Endothelial cell of umbilical vein (primary cell): ENCODE data around the gene WNT4. TPM values are rescaled to one million over a fixed set of nuclear protein-coding genes. Genes with fewer than 3 reads are reported as not detected.

Source experiments
- BruUV-seq: library from RNA; stranded (reverse); fragments of 400-500 nt; replicated peaks from 2 replicates; lab custom pipeline; 2021; lab: Mats Ljungman, UMichigan
- CTCF ChIA-PET: fragments of 300-600, 350-600 bp; sonication (Branson Sonifier 250); formaldehyde crosslinking; loops from one replicate; lab custom pipeline; 2021; ENCODE audit warnings: antibody characterized with exemption, inconsistent platforms; lab: Charles Lee
- POLR2A ChIA-PET: fragments of 300-600, 350-600 bp; sonication (Branson Sonifier 250); formaldehyde crosslinking; loops from one replicate; lab custom pipeline; 2021; ENCODE audit warnings: antibody characterized with exemption, inconsistent platforms; lab: Charles Lee
- DNase-seq: peaks from one replicate; pipeline ENCODE4 v3.0.0-alpha.2; 2011; ENCODE audit warnings: low read depth, low spot score
- FAIRE-seq: peaks from 2 replicates; lab custom pipeline; 2011; peaks lifted over from hg19 to GRCh38; lab: Jason Lieb, UNC
- H2AFZ ChIP-seq: 2 replicates; pipeline ENCODE4 v1.6.0; 2012; ENCODE audit warnings: low read depth, low read length, control low read depth, inconsistent platforms
- H3K27ac ChIP-seq: 2 replicates; pipeline ENCODE4 v1.5.1; 2011; ENCODE audit warnings: low read depth, mild to moderate bottlenecking, control low read depth, low read length, moderate library complexity; ENCODE audit not compliant: insufficient read depth
- H3K27me3 ChIP-seq, 2 experiments: 2 replicates each; pipeline versions ENCODE4 v1.6.0 to v1.6.1; 2011; ENCODE audit warnings: low read length in 2 of 2, mixed read lengths in 1 of 2; ENCODE audit not compliant: control insufficient read depth in 2 of 2, insufficient read depth in 2 of 2
- H3K36me3 ChIP-seq, 2 experiments: 2 replicates in 1 of 2; 3 replicates in 1 of 2; pipeline ENCODE4 v1.5.1; 2011; ENCODE audit warnings: low read length in 2 of 2, mild to moderate bottlenecking in 1 of 2, moderate library complexity in 1 of 2; ENCODE audit not compliant: control insufficient read depth in 2 of 2, insufficient read depth in 2 of 2; ENCODE audit errors: extremely low read depth in 1 of 2
- H3K4me1 ChIP-seq: 3 replicates; pipeline ENCODE4 v1.5.1; 2011; ENCODE audit warnings: mild to moderate bottlenecking, low read length; ENCODE audit not compliant: control insufficient read depth, insufficient read depth; ENCODE audit errors: extremely low read depth
- H3K4me2 ChIP-seq: 2 replicates; pipeline ENCODE4 v1.6.1; 2011; ENCODE audit warnings: low read length, control low read depth, mixed read lengths; ENCODE audit not compliant: insufficient read depth
- H3K4me3 ChIP-seq, 3 experiments: fragments of 200-600 bp in 1 of 3; sonication (generic), shearing (Covaris generic) in 1 of 3; replicated peaks in 1 of 3; 2 replicates each; pipeline ENCODE4 v1.5.1; 2011 to 2016; ENCODE audit warnings: control low read depth in 3 of 3, low read length in 3 of 3, mild to moderate bottlenecking in 2 of 3, inconsistent platforms in 1 of 3, low read depth in 1 of 3, moderate library complexity in 1 of 3; ENCODE audit not compliant: insufficient read depth in 1 of 3
- H3K79me2 ChIP-seq: 2 replicates; pipeline ENCODE4 v1.6.0; 2012; ENCODE audit warnings: low read length, inconsistent platforms; ENCODE audit not compliant: control insufficient read depth, insufficient read depth
- H3K9ac ChIP-seq: replicated peaks from 2 replicates; pipeline ENCODE3; 2011; ENCODE audit warnings: low read length, control low read depth; ENCODE audit not compliant: insufficient read depth; ENCODE audit errors: extremely low read depth
- H3K9me1 ChIP-seq: replicated peaks from 3 replicates; pipeline ENCODE4 v1.6.0; 2011; ENCODE audit warnings: mild to moderate bottlenecking, low read length; ENCODE audit not compliant: control insufficient read depth, insufficient read depth; ENCODE audit errors: extremely low read depth
- H3K9me3 ChIP-seq: replicated peaks from 2 replicates; pipeline ENCODE4 v1.5.1; 2012; ENCODE audit warnings: low read length, inconsistent platforms; ENCODE audit not compliant: control insufficient read depth, insufficient read depth
- H4K20me1 ChIP-seq: replicated peaks from 2 replicates; pipeline ENCODE3; 2011; ENCODE audit warnings: mild to moderate bottlenecking, low read length; ENCODE audit not compliant: control insufficient read depth, insufficient read depth; ENCODE audit errors: extremely low read depth
- EZH2 ChIP-seq: IDR thresholded peaks from 2 replicates; pipeline ENCODE4 v1.6.1; 2012; ENCODE audit warnings: borderline replicate concordance, low read depth, mild to moderate bottlenecking, moderate library complexity, low read length, inconsistent platforms; ENCODE audit not compliant: severe bottlenecking
- FOS ChIP-seq: IDR thresholded peaks from 2 replicates; pipeline ENCODE4 v1.6.1; 2011; ENCODE audit warnings: mild to moderate bottlenecking, low read length, moderate library complexity, borderline replicate concordance; ENCODE audit not compliant: insufficient read depth
- GATA2 ChIP-seq: IDR thresholded peaks from 2 replicates; pipeline ENCODE4 v1.7.0; 2011; ENCODE audit warnings: low read depth, mild to moderate bottlenecking, moderate library complexity, mixed read lengths, low read length; ENCODE audit not compliant: insufficient read length, insufficient read depth
- JUN ChIP-seq: IDR thresholded peaks from 2 replicates; pipeline ENCODE4 v1.6.1; 2011; ENCODE audit warnings: borderline replicate concordance, low read depth; ENCODE audit not compliant: insufficient read length, insufficient read depth
- MYC ChIP-seq: IDR thresholded peaks from one replicate; pipeline ENCODE4 v1.6.1; 2011; ENCODE audit warnings: mild to moderate bottlenecking, low read depth, low read length
- POLR2AphosphoS5 ChIP-seq: IDR thresholded peaks from 2 replicates; pipeline ENCODE4 v1.6.1; 2012; ENCODE audit warnings: low read depth, mild to moderate bottlenecking, control low read depth, low read length, moderate library complexity; ENCODE audit not compliant: insufficient read depth
- dilution Hi-C: fragments of 300-500 bp; cut with MboI; formaldehyde crosslinking; loops from one replicate; pipeline ENCODE4 v1.15.0; 2019; ENCODE audit warnings: low sequenced_read_pairs; ENCODE audit not compliant: extremely low pct_ligation_motif_present
- intact Hi-C: fragments of 100-400 bp; cut with micrococcal nuclease; formaldehyde crosslinking; loops from one replicate; pipeline ENCODE4 v1.10.0; 2022
- polyA plus RNA-seq, 4 experiments: library from polyadenylated mRNA; depleted of rRNA in 3 of 4; stranded (reverse) in 3 of 4; unstranded in 1 of 4; fragments of >200 nt; gene quantifications; 2 replicates each; pipeline versions ENCODE4 v1.2.1 to v1.2.3, GENCODE V29; 2011 to 2012; ENCODE audit warnings: missing spikeins in 1 of 4
- total RNA-seq: library from RNA; stranded (reverse); gene quantifications from 2 replicates; pipeline ENCODE4 v1.2.3, GENCODE V29; 2021
- TF ChIP-seq, protein P1 (sequence below), 2 donors: IDR thresholded peaks; 1 replicate in 1 of 2; 2 replicates in 1 of 2; pipeline ENCODE4 v1.5.1; 2011; ENCODE audit warnings: low read length in 2 of 2, mild to moderate bottlenecking in 2 of 2, moderate library complexity in 2 of 2, control low read depth in 1 of 2, inconsistent platforms in 1 of 2, low read depth in 1 of 2; ENCODE audit not compliant: insufficient read depth in 1 of 2; ENCODE audit errors: extremely low read depth in 1 of 2
- TF ChIP-seq, protein P2 (sequence below): IDR thresholded peaks from 2 replicates; pipeline ENCODE4 v1.6.1; 2011; ENCODE audit not compliant: insufficient read depth, insufficient read length

Gene WNT4
- total and polyA plus RNA-seq, 2 donors (not counting 3 experiments of a cell fraction or from before 2014, with no cell fraction given) = 0.06 TPM; not detected in 1

DNA sequence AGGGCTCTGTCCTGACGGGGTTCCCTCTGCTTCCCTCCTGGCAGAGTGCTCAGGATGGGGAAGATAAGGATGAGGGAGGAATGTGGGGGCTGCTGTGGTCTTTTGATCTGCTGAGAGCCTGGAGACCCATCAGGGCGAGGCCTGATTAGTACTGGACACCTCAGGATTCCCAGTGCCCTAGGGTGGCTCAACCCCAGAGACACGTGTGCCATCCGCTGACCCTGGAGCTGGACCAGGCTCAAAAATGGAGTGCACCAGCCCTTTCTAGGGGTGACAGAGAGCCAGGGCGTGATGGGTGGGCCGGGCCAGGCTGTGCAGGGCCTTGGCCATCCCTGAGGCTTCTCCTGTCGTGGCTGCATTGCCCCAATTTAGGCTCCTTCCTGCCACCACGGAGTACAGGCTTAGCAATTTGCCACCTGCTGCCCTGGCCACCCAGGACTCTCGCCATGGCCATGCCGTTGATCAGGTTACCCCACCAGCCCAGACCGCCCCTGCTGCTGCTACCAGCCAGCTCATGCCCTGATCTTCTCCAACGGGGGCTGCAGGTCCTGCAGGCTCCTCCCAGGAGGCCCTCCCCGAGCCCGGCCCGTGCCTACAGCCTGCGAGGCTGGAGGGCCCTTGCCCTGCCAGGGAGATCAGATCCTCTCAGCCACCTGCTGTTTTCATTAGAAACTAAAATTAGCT is 9.5 kb downstream of the WNT4 start:
- BruUV-seq = no TSS peak

More for the DNA sequence above, 9.5 kb downstream of the WNT4 start:
- ChIA-PET POLR2A (no interaction called here), CTCF (interaction anchor here (1.2 to 5.2 kb wide), 5 partner anchors 9 to 283 kb away, joined by 4 to 54 read pairs (median 6); partner anchors contain the start of gene WNT4)
- H3K9ac ChIP-seq = no peak overlapping the region
- H3K4me2 ChIP-seq = no peak overlapping the region
- H3K4me1 ChIP-seq = peaks cover 8% of the 10 kb centered on the region
- H3K36me3 ChIP-seq = no peaks in the 10 kb centered on the region
- TF ChIP-seq JUN (no peak), GATA2 (no peak), MYC (no peak), POLR2AphosphoS5 (no peak), FOS (no peak), EZH2 (no peak)
- TF ChIP-seq, protein P1, sequence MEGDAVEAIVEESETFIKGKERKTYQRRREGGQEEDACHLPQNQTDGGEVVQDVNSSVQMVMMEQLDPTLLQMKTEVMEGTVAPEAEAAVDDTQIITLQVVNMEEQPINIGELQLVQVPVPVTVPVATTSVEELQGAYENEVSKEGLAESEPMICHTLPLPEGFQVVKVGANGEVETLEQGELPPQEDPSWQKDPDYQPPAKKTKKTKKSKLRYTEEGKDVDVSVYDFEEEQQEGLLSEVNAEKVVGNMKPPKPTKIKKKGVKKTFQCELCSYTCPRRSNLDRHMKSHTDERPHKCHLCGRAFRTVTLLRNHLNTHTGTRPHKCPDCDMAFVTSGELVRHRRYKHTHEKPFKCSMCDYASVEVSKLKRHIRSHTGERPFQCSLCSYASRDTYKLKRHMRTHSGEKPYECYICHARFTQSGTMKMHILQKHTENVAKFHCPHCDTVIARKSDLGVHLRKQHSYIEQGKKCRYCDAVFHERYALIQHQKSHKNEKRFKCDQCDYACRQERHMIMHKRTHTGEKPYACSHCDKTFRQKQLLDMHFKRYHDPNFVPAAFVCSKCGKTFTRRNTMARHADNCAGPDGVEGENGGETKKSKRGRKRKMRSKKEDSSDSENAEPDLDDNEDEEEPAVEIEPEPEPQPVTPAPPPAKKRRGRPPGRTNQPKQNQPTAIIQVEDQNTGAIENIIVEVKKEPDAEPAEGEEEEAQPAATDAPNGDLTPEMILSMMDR (IDR thresholded peaks at IDR 0.05; ENCODE audit: extremely low read depth in 1 of 2, insufficient read depth in 1 of 2, low read depth in 1 of 2, low read length in 2 of 2) = no peak
- TF ChIP-seq, protein P2, sequence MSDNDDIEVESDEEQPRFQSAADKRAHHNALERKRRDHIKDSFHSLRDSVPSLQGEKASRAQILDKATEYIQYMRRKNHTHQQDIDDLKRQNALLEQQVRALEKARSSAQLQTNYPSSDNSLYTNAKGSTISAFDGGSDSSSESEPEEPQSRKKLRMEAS = no peak
- no peak overlapping the region for H3K4me3 ChIP-seq
- DNase-seq (no peak), FAIRE-seq (no peak)
- dilution Hi-C loops (no loop called here), intact Hi-C loops (loop anchor here (2.0 kb wide), 1 partner anchor 141 kb away; no protein-coding TSS in a partner anchor)
- H3K27me3 ChIP-seq = peaks cover 0 to 2% of the 10 kb centered on the region in 2 experiments
- H3K9me3 ChIP-seq = no peaks in the 10 kb centered on the region
- H3K9me1 ChIP-seq = no peaks in the 10 kb centered on the region
- no peak overlapping the region for H2AFZ ChIP-seq
- no peaks in the 10 kb centered on the region for H3K79me2 ChIP-seq
- H4K20me1 ChIP-seq = no peaks in the 10 kb centered on the region
- H3K27ac ChIP-seq = no peak overlapping the region
